Renal pelvis (tissue), 3 donors: ENCODE measurements around the gene TECPR2. TPM values are rescaled to one million over a fixed set of nuclear protein-coding genes. Genes with fewer than 3 reads are reported as not detected.

Experiments
- polyA plus RNA-seq, 3 donors: library from polyadenylated mRNA; unstranded; fragments of 120-200 nt; gene quantifications; one replicate each; pipeline ENCODE4 v1.2.1, GENCODE V29; 2013; ENCODE audit not compliant: insufficient read length in 3 of 3

Gene TECPR2
- polyA plus RNA-seq, 3 donors: 18.4 to 20.9 (median 18.5) TPM

Other genes with a start within 250 kb of the TECPR2 start
- gene WDR20, start 223.0 kb upstream of the TECPR2 start, polyA plus RNA-seq: 10 to 100 TPM; 27.8 to 35.1 (median 33.4) TPM
- 10 to 100 TPM; 27.8 to 42.0 (median 36.1) TPM for gene MOK, start 57.8 kb upstream of the TECPR2 start, polyA plus RNA-seq
- gene ZNF839, start 43.2 kb upstream of the TECPR2 start, polyA plus RNA-seq: 10 to 100 TPM; 13.7 to 22.3 (median 21.3) TPM
- 10 to 100 TPM; 34.1 to 36.0 (median 34.6) TPM for gene CINP, start 51 bp upstream of the TECPR2 start, polyA plus RNA-seq
- gene ANKRD9, start 146.8 kb downstream of the TECPR2 start, polyA plus RNA-seq: 1 to 10 TPM; 5.5 to 7.5 (median 7.2) TPM
- gene RCOR1, start 229.7 kb downstream of the TECPR2 start, polyA plus RNA-seq: 10 to 100 TPM; 32.7 to 39.0 (median 33.7) TPM